22Rv1 (cell line): ENCODE data around the gene PLEKHA6.

Experiments used
- CTCF ChIP-seq: fragments of 450-650 bp; IDR thresholded peaks from 2 replicates; pipeline ENCODE4 v1.5.1; 2017; ENCODE audit warnings: mild to moderate bottlenecking
- ZFX ChIP-seq: fragments of 450-650 bp; IDR thresholded peaks from 2 replicates; pipeline ENCODE4 v1.6.1; 2017; ENCODE audit warnings: antibody characterized with exemption, borderline replicate concordance

GRCh38 chr1:204368996-204369726 lies 9.4 kb upstream of the PLEKHA6 start:
- no peak for TF ChIP-seq CTCF
- no peak for TF ChIP-seq ZFX
